Kidney (tissue), 14 donors: ENCODE data around the gene BBLN. TPM values are rescaled to one million over a fixed set of nuclear protein-coding genes. Genes with fewer than 3 reads are reported as not detected.
A peak's percentile ranks its signal among the peaks of the same experiment; 100 is the strongest.

Source experiments
- DNase-seq, 5 donors: peaks; one replicate each; pipeline ENCODE4 v3.0.0-alpha.2; 2013 to 2020
- FAIRE-seq: peaks from 2 replicates; lab custom pipeline; 2012; peaks lifted over from hg19 to GRCh38; lab: Jason Lieb, UNC
- H3K27ac ChIP-seq, 2 donors: one replicate each; pipeline ENCODE4 v1.7.0; 2013; ENCODE audit warnings: low read depth in 2 of 2, low read length in 2 of 2, inconsistent platforms in 1 of 2
- H3K27me3 ChIP-seq: one replicate; pipeline ENCODE4 v1.7.1; 2013; ENCODE audit warnings: low read length, inconsistent platforms; ENCODE audit not compliant: control insufficient read depth, insufficient read depth
- H3K36me3 ChIP-seq, 3 donors: one replicate each; pipeline versions ENCODE4 v1.7.0 to v1.7.1; 2013; ENCODE audit warnings: low read length in 3 of 3, control low read depth in 1 of 3, inconsistent platforms in 1 of 3; ENCODE audit not compliant: insufficient read depth in 3 of 3, control insufficient read depth in 2 of 3
- H3K4me1 ChIP-seq, 3 donors: one replicate each; pipeline versions ENCODE4 v1.7.0 to v1.7.1; 2013; ENCODE audit warnings: low read length in 3 of 3, inconsistent platforms in 1 of 3, low read depth in 1 of 3; ENCODE audit not compliant: control insufficient read depth in 2 of 3, insufficient read depth in 2 of 3
- H3K4me3 ChIP-seq, 3 donors: one replicate each; pipeline versions ENCODE4 v1.7.0 to v1.8.1; 2013; ENCODE audit warnings: low read length in 3 of 3, control low read depth in 1 of 3, inconsistent platforms in 1 of 3
- H3K9ac ChIP-seq, 3 donors: one replicate each; pipeline versions ENCODE4 v1.7.0 to v1.7.1; 2013; ENCODE audit warnings: low read length in 3 of 3, control low read depth in 1 of 3, inconsistent platforms in 1 of 3
- H3K9me3 ChIP-seq, 3 donors: one replicate each; pipeline versions ENCODE4 v1.7.0 to v1.7.1; 2013; ENCODE audit warnings: low read length in 3 of 3, control low read depth in 1 of 3, inconsistent platforms in 1 of 3; ENCODE audit not compliant: control insufficient read depth in 2 of 3, insufficient read depth in 1 of 3
- CTCF ChIP-seq: IDR thresholded peaks from 3 replicates; pipeline ENCODE4 v1.5.1; 2012; ENCODE audit warnings: mild to moderate bottlenecking, moderate library complexity, borderline replicate concordance; ENCODE audit not compliant: insufficient read depth; ENCODE audit errors: extremely low read depth
- intact Hi-C: fragments of 100-400 bp; cut with DNase I; formaldehyde crosslinking; loops from one replicate; pipeline ENCODE4 v1.11.1; 2022
- polyA plus RNA-seq: library from polyadenylated mRNA; stranded (reverse); fragments of 350-450 nt; fragmentation: Illumina TruSeq; extraction: RNeasy Lipid Tissue Mini Kit (QIAGEN cat#74804); gene quantifications from one replicate; pipeline ENCODE4 v1.2.3, GENCODE V29; 2014; ENCODE audit warnings: low read depth, low replicate concordance; ENCODE audit not compliant: insufficient read depth
- total RNA-seq: library from RNA; stranded (reverse); fragmentation: NEBNext Ultra II Directional; extraction: Animal tissue kit (Norgen Biotek cat#: 25700); gene quantifications from one replicate; pipeline ENCODE4 v1.2.1, GENCODE V29; 2021
- donor health status: control.
- donor health status: control.
- donor health status: control.
- donor health status: control.
- donor health status: control.
- donor health status: DM: yes; HTN: yes; CAD: no.
- donor health status: Normal renal cell carcinoma (clear cell type).

Gene BBLN
- total and polyA plus RNA-seq, 2 donors from 2014 or later: 55.6 to 192 TPM

GRCh38 chr9:128117613-128118471, 42.2 kb upstream of the BBLN start:
- Histone ChIP-seq H3K27me3 (no peaks in the 10 kb centered on the region), H3K4me3 (no peak overlapping the region), H3K27ac (peak overlapping the region in 1 of 2 donors; percentile 9), H3K4me1 (peaks cover 0 to 28% (median 15%) of the 10 kb centered on the region in 3 donors), H3K9ac (peak overlapping the region in 1 of 3 donors; percentile 19), H3K36me3 (peaks cover 0 to 8% (median 7%) of the 10 kb centered on the region in 3 donors), H3K9me3 (no peaks in the 10 kb centered on the region)
- TF ChIP-seq CTCF: peak; percentile 100
- DNase-seq (peak; percentile 92 to 97 (median 94)), FAIRE-seq (peak; percentile 80)
- intact Hi-C loops: loop anchor here (10.0 kb wide), 1 partner anchor 173 kb away; no protein-coding TSS in a partner anchor

GRCh38 chr9:128118472-128118857, 41.6 kb upstream of the BBLN start:
- H3K27ac ChIP-seq: no peak overlapping the region
- no peak overlapping the region for H3K9ac ChIP-seq
- no peak overlapping the region for H3K4me3 ChIP-seq
- TF ChIP-seq CTCF: no peak
- H3K9me3 ChIP-seq: no peaks in the 10 kb centered on the region
- peaks cover 0 to 25% (median 15%) of the 10 kb centered on the region in 3 donors for H3K4me1 ChIP-seq
- H3K27me3 ChIP-seq: no peaks in the 10 kb centered on the region
- intact Hi-C loops: loop anchor here (10.0 kb wide), 1 partner anchor 174 kb away; no protein-coding TSS in a partner anchor
- FAIRE-seq (no peak), DNase-seq (peak in 2 of 5 donors; percentile 17 to 35)
- peaks cover 0 to 9% (median 7%) of the 10 kb centered on the region in 3 donors for H3K36me3 ChIP-seq

GRCh38 chr9:128118971-128119665, 40.9 kb upstream of the BBLN start:
- DNase-seq: peak in 2 of 5 donors; percentile 44 to 46
- no peak for TF ChIP-seq CTCF
- H3K27ac ChIP-seq: no peak overlapping the region
- H3K36me3 ChIP-seq: peaks cover 0 to 13% (median 7%) of the 10 kb centered on the region in 3 donors
- no peak overlapping the region for H3K4me3 ChIP-seq
- no peaks in the 10 kb centered on the region for H3K9me3 ChIP-seq
- FAIRE-seq: no peak
- no peak overlapping the region for H3K9ac ChIP-seq
- H3K4me1 ChIP-seq: peaks cover 0 to 22% (median 10%) of the 10 kb centered on the region in 3 donors
- H3K27me3 ChIP-seq: no peaks in the 10 kb centered on the region
- intact Hi-C loops: loop anchor here (10.0 kb wide), 1 partner anchor 174 kb away; no protein-coding TSS in a partner anchor
